Measurements from ENCODE around the gene MSN. TPM values are rescaled to one million over a fixed set of nuclear protein-coding genes. Genes with fewer than 3 reads are reported as not detected.

The MSN gene
- total RNA-seq, 1 donor from 2014 or later: 352 TPM

GRCh38 chrX:65726715-65727114 is 59.3 kb downstream of the MSN start:
- ChIA-PET CTCF (interaction anchor here (0.7 kb wide), 1 partner anchor 15 kb away, joined by 3 read pairs; no protein-coding TSS in a partner anchor), POLR2A (interaction anchor here (1.4 kb wide), 1 partner anchor 39 kb away, joined by 4 read pairs; no protein-coding TSS in a partner anchor)
- H3K27me3 Mint-ChIP-seq: no peaks in the 10 kb centered on the region
- peaks cover 72% of the 10 kb centered on the region for H3K36me3 Mint-ChIP-seq (ENCODE audit: low read depth)
- H3K4me1 Mint-ChIP-seq: peaks cover 67% of the 10 kb centered on the region
- intact Hi-C loops (cut with micrococcal nuclease): no loop called here
- no peaks in the 10 kb centered on the region for H3K9me3 Mint-ChIP-seq
- H3K4me3 Mint-ChIP-seq: no peak overlapping the region
- no peak for TF ChIP-seq CTCF (IDR thresholded peaks at IDR 0.05)
- ATAC-seq (ENCODE audit: low read depth): no peak
- no peak for DNase-seq
- peak overlapping the region; percentile 30 for H3K27ac Mint-ChIP-seq

GRCh38 chrX:65731684-65732289 is 64.3 kb downstream of the MSN start:
- H3K9me3 Mint-ChIP-seq: no peaks in the 10 kb centered on the region
- ChIA-PET POLR2A (no interaction called here), CTCF (no interaction called here)
- peaks cover 21% of the 10 kb centered on the region for H3K4me1 Mint-ChIP-seq
- TF ChIP-seq CTCF (IDR thresholded peaks at IDR 0.05): no peak
- peak overlapping the region; percentile 41 for H3K27ac Mint-ChIP-seq
- no peak for ATAC-seq (ENCODE audit: low read depth)
- DNase-seq: no peak
- peaks cover 83% of the 10 kb centered on the region for H3K36me3 Mint-ChIP-seq (ENCODE audit: low read depth)
- no peaks in the 10 kb centered on the region for H3K27me3 Mint-ChIP-seq
- intact Hi-C loops (cut with micrococcal nuclease): no loop called here
- H3K4me3 Mint-ChIP-seq: no peak overlapping the region

- CTCF ChIA-PET: no interaction called here
- DNase-seq: no peak
- H3K27ac Mint-ChIP-seq: peak overlapping the region; percentile 30
- no peak for ATAC-seq (ENCODE audit: low read depth)
- H3K36me3 Mint-ChIP-seq (ENCODE audit: low read depth): peaks cover 65% of the 10 kb centered on the region
- TF ChIP-seq CTCF (IDR thresholded peaks at IDR 0.05): no peak
- POLR2A ChIA-PET: no interaction called here
- no peaks in the 10 kb centered on the region for H3K27me3 Mint-ChIP-seq
- no peak overlapping the region for H3K4me3 Mint-ChIP-seq
- H3K4me1 Mint-ChIP-seq: peaks cover 17% of the 10 kb centered on the region
- intact Hi-C loops (cut with micrococcal nuclease): loop anchor here (10.0 kb wide), 1 partner anchor 244 kb away; no protein-coding TSS in a partner anchor
- H3K9me3 Mint-ChIP-seq: no peaks in the 10 kb centered on the region
These were observed 73.5 kb downstream of the MSN start for GRCh38 chrX:65740909-65741308.

GRCh38 chrX:65741823-65742222 is 74.4 kb downstream of the MSN start:
- Mint-ChIP-seq H3K4me3 (no peak overlapping the region), H3K27me3 (no peaks in the 10 kb centered on the region), H3K9me3 (no peaks in the 10 kb centered on the region), H3K36me3 (ENCODE audit: low read depth) (peaks cover 57% of the 10 kb centered on the region), H3K4me1 (peaks cover 23% of the 10 kb centered on the region), H3K27ac (peak overlapping the region; percentile 30)
- ATAC-seq (ENCODE audit: low read depth): no peak
- intact Hi-C loops (cut with micrococcal nuclease): loop anchor here (2.0 to 10.0 kb wide), 2 partner anchors 79 to 243 kb away; no protein-coding TSS in a partner anchor
- DNase-seq: no peak
- POLR2A ChIA-PET: interaction anchor here (0.7 kb wide), 1 partner anchor 145 kb away, joined by 4 read pairs; no protein-coding TSS in a partner anchor
- no peak for TF ChIP-seq CTCF (IDR thresholded peaks at IDR 0.05)
- CTCF ChIA-PET: interaction anchor here (1.2 kb wide), 1 partner anchor 15 kb away, joined by 3 read pairs; no protein-coding TSS in a partner anchor

- H3K4me3 Mint-ChIP-seq: no peak overlapping the region
- H3K9me3 Mint-ChIP-seq: no peaks in the 10 kb centered on the region
- intact Hi-C loops (cut with micrococcal nuclease): loop anchor here (2.0 to 10.0 kb wide), 3 partner anchors 150 to 367 kb away; no protein-coding TSS in a partner anchor
- DNase-seq (no peak), ATAC-seq (ENCODE audit: low read depth) (no peak)
- H3K4me1 Mint-ChIP-seq: peaks cover 33% of the 10 kb centered on the region
- H3K36me3 Mint-ChIP-seq (ENCODE audit: low read depth): peaks cover 26% of the 10 kb centered on the region
- CTCF ChIA-PET: no interaction called here
- H3K27ac Mint-ChIP-seq: no peak overlapping the region
- H3K27me3 Mint-ChIP-seq: no peaks in the 10 kb centered on the region
- POLR2A ChIA-PET: no interaction called here
- no peak for TF ChIP-seq CTCF (IDR thresholded peaks at IDR 0.05)
These were observed 77.5 kb downstream of the MSN start for GRCh38 chrX:65744965-65745364.
